Measurements from ENCODE around the gene SLC44A3. TPM values are rescaled to one million over a fixed set of nuclear protein-coding genes. Genes with fewer than 3 reads are reported as not detected.

The SLC44A3 gene
- total RNA-seq, 1 donor from 2014 or later, result 14.6 TPM

- Histone ChIP-seq H3K36me3 (ENCODE audit: control insufficient read depth, insufficient read depth, low read length) (peaks cover 2% of the 10 kb centered on the region), H3K27me3 (ENCODE audit: control insufficient read depth, insufficient read depth, low read length) (no peaks in the 10 kb centered on the region), H3K4me3 (ENCODE audit: low read depth, low read length) (no peak overlapping the region)
- no peak for DNase-seq (ENCODE audit: low read depth)
- no peak for TF ChIP-seq CTCF (IDR thresholded peaks at IDR 0.05; ENCODE audit: insufficient read depth, low read length, poor library complexity, severe bottlenecking)
Measured at GRCh38 chr1:94905207-94905606, 85.0 kb downstream of the SLC44A3 start.

GRCh38 chr1:94906382-94906781 is 86.2 kb downstream of the SLC44A3 start:
- H3K36me3 ChIP-seq (ENCODE audit: control insufficient read depth, insufficient read depth, low read length), result peaks cover 2% of the 10 kb centered on the region
- DNase-seq (ENCODE audit: low read depth), result no peak
- TF ChIP-seq CTCF (IDR thresholded peaks at IDR 0.05; ENCODE audit: insufficient read depth, low read length, poor library complexity, severe bottlenecking), result no peak
- H3K27me3 ChIP-seq (ENCODE audit: control insufficient read depth, insufficient read depth, low read length), result no peaks in the 10 kb centered on the region
- no peak overlapping the region for H3K4me3 ChIP-seq (ENCODE audit: low read depth, low read length)

- Histone ChIP-seq H3K27me3 (ENCODE audit: control insufficient read depth, insufficient read depth, low read length) (no peaks in the 10 kb centered on the region), H3K36me3 (ENCODE audit: control insufficient read depth, insufficient read depth, low read length) (no peaks in the 10 kb centered on the region), H3K4me3 (ENCODE audit: low read depth, low read length) (no peak overlapping the region)
- no peak for TF ChIP-seq CTCF (IDR thresholded peaks at IDR 0.05; ENCODE audit: insufficient read depth, low read length, poor library complexity, severe bottlenecking)
- DNase-seq (ENCODE audit: low read depth), result no peak
Measured at GRCh38 chr1:94907136-94907535, 87.0 kb downstream of the SLC44A3 start.

- Histone ChIP-seq H3K27me3 (ENCODE audit: control insufficient read depth, insufficient read depth, low read length) (no peaks in the 10 kb centered on the region), H3K4me3 (ENCODE audit: low read depth, low read length) (no peak overlapping the region), H3K36me3 (ENCODE audit: control insufficient read depth, insufficient read depth, low read length) (no peaks in the 10 kb centered on the region)
- DNase-seq (ENCODE audit: low read depth), result no peak
- TF ChIP-seq CTCF (IDR thresholded peaks at IDR 0.05; ENCODE audit: insufficient read depth, low read length, poor library complexity, severe bottlenecking), result no peak
Measured at GRCh38 chr1:94908190-94908589, 88.0 kb downstream of the SLC44A3 start.

- no peak for DNase-seq (ENCODE audit: low read depth)
- no peak overlapping the region for H3K4me3 ChIP-seq (ENCODE audit: low read depth, low read length)
- no peaks in the 10 kb centered on the region for H3K27me3 ChIP-seq (ENCODE audit: control insufficient read depth, insufficient read depth, low read length)
- no peaks in the 10 kb centered on the region for H3K36me3 ChIP-seq (ENCODE audit: control insufficient read depth, insufficient read depth, low read length)
- no peak for TF ChIP-seq CTCF (IDR thresholded peaks at IDR 0.05; ENCODE audit: insufficient read depth, low read length, poor library complexity, severe bottlenecking)
Measured at GRCh38 chr1:94908965-94909364, 88.8 kb downstream of the SLC44A3 start.

- Histone ChIP-seq H3K36me3 (ENCODE audit: control insufficient read depth, insufficient read depth, low read length) (no peaks in the 10 kb centered on the region), H3K27me3 (ENCODE audit: control insufficient read depth, insufficient read depth, low read length) (no peaks in the 10 kb centered on the region), H3K4me3 (ENCODE audit: low read depth, low read length) (no peak overlapping the region)
- TF ChIP-seq CTCF (IDR thresholded peaks at IDR 0.05; ENCODE audit: insufficient read depth, low read length, poor library complexity, severe bottlenecking), result no peak
- no peak for DNase-seq (ENCODE audit: low read depth)
Measured at GRCh38 chr1:94909486-94909885, 89.3 kb downstream of the SLC44A3 start.
